ENCODE results near the gene DOK7.
A peak's percentile ranks its signal among the peaks of the same experiment; 100 is the strongest.

The DOK7 gene

DNA sequence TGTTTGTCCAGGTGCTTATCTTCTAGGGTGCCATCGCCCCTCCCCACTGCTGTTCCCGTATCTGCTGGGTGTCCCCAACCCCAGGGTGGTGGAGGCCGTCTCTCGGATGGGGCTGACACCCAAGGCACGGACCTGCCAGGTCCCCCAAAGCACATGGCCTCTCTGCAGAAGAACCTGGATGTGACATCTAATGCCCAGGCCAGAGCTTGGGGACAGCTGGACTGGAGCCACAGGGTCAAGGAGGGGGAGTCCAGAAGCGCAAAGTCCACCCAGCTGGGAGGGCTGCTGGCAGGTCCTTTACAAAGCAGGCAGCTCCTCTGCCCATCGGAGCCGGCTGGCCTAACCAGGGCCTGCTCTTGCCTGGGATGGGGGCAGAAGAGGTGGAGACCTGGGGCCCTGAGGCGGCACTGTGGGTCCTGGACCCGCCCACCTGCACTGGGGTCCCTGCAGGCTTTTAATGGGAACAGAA lies 751 bp upstream of the DOK7 start:
- no peak for DNase-seq (ENCODE audit: low read depth, low spot score)

DNA sequence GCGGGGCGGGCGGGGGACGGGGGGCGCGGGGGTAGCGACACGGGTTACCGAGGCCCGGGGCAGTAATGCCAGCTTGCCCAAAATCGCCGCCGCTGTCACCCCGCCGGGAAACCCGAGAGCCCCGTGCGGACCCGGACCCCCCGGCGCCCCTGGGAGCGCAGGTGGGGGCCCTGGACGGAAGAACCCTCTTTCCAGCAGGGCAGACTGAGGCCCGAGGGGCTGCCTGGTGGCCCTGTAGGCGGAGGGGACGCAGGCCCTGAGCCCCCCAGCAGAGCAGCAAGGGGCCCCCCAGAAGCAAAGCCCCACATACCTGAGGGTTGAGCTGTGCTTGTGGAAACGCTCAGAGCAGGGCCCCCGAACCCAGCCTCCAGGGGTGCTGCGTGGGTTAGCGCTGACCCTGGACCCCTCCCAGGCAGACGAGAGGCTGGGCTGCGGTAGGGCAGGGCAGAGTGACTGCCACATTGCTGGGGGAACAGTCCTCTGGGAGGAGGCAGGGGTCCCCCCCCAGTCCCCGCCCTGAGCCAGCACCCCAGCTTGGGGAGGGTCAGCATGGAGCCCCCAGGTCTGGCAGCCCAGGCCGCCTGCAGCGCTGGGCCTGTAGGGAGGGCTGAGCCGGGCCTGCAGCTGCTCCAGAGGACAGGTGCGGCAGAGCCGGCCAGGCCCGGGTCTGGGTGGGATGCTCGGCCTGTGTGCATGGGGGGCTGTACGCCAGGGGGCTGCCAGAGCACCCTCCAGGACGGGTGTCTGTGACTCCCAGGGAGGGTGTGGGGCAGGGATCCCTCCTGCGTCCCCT lies 646 bp downstream of the DOK7 start:
- DNase-seq (ENCODE audit: low read depth, low spot score) = no peak

DNA sequence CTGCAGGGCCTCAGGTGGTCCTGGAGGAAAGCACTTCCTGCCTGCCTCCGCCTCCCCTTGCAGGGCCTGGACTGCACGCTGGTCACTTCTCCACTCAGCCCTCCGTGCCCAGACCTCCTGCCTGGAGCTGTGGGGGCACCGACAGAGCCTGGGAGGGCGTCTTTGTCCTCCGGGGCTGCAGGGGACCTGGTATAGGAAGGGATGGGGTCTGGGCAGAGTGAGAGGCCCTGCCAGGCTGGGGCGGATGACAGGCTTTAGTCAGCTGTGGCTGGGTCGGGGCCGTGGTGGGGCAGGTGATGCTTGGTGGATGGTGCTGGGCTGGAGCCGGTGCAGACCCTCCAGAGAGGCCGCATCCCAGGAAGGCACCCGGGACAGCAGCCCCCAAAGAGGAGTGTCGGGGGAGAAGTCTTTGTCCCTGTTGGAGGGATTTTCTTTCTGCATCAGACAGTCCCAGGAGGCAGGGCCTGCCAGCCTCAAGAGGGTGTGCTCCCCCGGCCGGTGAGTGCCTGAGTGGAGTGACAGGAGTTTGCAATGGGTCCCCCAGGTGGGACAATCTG lies 1.3 kb downstream of the DOK7 start:
- DNase-seq (ENCODE audit: low read depth, low spot score) = no peak

DNA sequence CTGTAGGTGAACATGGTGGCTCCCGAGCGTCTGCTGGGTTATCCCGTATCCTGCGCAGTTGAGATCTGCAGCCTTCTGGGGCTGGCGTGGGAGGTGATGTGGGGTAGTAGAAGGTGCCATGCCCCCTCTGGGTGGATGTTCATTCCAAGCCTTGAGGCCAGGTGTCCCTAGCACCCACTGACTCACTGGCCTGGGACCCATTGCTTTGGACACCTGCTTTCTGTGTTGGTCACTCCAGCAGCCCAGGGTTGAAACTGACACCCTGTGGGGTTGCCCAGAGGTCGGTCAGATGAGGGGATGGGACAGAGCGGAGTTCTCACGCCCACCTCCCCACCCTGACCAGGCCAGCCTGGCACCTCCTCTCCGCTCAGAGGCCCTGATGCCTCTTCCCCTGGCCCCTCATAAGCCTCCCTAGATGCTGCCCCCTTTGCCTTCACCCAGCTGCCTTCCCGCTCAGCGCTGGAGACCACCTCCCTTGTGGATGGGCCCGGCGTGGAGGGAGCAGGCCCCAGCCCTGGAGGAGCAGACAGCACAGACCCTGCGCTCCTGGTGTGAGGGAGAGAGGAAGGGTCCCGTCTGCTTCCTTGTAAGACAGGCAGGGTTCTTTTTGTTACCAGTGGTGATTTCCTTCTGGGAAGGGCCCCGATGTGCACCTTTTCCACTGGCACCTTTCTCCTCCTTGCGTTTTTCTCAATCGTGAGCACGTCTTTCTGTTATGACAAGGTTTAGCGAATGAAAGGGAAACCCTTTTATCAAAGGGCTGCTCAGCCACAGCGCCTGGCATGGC lies 2.0 kb downstream of the DOK7 start:
- DNase-seq (ENCODE audit: low read depth, low spot score) = no peak

DNA sequence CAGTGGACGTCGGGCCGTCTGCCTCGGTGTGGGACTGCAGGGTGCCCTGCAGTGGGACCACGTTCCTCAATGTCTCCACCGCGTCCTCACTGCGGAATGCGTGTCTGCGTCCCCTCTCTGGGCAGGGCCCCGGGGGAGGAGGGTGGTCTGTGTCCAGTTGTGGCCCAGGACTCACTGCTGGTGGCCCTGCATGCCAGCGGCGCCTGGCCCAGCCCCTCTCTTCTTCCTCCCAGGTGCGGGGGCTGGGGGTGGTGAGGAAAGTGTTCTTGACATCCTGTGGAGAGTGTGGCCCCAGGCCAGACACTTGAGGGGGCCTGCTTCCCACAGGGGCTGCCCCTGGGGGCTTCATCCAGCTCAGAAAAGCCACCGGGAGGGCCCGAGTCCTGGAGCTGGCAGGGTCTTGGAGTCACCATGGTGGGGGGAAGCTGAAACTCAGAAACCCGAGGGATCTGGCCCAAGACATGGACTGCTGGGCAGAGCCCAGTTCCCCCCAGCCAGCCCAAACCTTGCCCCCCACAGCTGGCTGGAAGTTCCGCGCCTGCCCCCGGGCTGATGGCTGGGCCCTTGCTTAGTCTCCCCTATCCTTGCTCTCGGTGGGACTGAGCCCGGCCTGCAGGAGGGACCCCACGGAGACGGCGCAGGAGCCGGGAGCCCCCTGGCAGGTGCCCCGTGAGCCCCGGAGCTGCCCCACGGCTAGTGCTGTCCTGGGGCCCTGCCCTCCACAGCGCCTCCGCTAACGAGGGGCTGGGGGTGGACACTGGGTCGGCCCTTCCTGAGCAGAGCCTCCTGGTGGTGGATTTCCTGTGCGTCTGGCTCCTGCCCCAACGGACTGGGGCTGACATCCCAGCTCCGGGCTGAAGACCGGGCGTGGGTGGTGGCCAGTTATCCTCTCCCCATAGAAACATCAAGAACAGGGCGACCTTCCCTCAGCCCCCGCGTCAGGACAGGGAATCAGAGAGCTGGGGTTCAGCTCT lies 2.9 kb downstream of the DOK7 start:
- peak; percentile 66 for DNase-seq (ENCODE audit: low read depth, low spot score)

DNA sequence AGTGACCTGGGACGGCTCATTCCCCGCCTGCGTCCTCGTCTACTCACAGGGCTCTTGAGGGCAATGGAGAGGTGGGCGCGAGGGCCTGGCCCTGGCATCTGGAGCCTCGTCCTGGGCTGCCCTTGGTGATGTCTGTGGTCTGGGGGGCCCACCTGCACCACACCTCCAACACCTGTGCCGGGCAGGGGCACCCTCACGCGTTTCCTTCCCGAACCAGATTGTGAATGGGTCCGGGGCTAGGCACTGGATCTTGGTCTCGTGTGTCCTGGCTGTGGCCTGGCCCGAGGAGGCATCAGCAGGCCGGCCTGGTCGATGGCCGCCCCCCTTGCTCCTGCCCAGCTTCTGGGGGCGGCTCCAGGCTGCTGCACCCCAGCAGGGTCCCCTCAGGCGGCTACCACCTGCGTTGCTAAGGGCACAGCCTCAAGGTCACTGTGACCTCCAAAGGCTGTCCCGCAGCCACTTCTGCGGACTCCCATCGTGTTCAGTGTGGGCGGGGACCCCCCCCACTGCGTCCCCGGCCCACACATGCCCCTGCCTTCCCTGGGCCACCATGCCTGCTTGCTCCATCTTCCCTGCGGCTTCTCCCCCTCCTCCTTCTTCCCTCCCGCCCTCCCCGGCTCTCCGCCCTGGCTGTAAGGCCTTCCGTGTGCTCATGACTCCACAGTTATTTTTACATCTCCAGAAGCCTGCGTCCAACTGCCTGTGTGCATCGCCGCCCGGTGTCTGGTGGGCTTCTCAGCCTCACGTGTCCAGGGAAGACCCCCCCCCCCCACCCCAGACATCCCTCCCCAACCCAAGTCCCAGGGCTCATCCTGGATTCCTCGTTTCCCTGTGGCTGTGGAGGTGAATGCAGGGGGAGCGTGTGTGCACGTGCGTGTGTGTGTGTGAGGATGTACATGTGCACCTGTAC lies 3.8 kb downstream of the DOK7 start:
- DNase-seq (ENCODE audit: low read depth, low spot score) = no peak

DNA sequence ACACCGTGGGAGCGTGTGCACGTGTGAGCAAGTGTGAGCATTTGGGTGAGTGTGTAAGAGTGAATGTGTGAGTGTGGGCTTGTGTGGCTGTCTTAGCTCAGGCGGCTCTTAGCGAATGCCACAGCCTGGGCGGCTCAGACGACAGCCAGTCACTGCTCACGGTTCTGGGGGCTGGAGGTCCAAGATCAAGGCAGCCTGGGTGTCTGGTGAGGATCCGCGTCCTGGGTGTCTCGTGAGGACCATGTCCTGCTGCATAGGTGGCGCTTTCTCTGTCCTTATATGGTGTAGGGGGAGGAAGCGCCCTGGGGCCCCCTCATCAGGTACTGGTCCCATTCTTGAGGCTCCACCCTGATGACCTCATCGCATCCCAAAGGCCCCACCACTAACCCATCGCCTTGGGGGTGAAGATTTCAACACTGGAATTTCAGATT lies 4.5 kb downstream of the DOK7 start:
- peak; percentile 54 for DNase-seq (ENCODE audit: low read depth, low spot score)

DNA sequence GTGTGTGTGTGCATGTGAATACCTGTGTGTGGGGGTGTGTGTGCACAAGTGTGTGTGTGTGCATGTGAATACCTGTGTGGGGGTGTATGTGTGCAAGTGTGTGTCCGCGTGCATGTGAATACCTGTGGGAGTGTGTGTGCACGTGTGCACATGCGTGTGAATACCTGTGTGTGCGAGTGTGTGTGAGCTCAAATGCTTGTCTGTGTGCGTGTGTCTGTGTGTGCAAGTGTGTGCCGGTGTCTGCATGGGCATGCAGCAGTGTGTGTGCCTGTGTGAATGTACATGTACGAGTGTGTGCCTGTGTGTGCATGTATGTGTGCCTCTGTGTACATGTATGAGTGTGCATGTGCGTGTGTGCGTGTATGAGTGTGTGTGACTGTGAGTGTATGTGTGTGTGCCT lies 5.0 kb downstream of the DOK7 start:
- no peak for DNase-seq (ENCODE audit: low read depth, low spot score)

DNA sequence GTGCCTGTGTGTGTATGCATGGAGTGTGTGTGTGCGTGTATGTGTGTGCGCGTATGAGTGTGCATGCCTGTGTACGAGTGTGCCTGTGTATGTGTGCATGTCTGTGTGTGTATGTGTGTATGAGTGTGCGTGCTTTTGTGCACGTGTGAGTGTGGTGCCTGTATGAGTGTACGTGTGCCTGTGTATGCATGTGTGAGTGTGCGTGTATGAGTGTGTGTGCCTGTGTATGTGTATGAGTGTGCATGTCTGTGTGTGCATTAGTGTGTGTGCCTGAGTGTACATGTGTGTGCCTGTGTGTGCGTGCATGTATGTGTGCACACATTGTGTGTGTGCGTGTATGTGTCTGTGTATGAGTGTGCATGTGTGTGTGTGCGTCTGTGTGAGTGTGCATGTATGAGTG lies 5.7 kb downstream of the DOK7 start:
- no peak for DNase-seq (ENCODE audit: low read depth, low spot score)

DNA sequence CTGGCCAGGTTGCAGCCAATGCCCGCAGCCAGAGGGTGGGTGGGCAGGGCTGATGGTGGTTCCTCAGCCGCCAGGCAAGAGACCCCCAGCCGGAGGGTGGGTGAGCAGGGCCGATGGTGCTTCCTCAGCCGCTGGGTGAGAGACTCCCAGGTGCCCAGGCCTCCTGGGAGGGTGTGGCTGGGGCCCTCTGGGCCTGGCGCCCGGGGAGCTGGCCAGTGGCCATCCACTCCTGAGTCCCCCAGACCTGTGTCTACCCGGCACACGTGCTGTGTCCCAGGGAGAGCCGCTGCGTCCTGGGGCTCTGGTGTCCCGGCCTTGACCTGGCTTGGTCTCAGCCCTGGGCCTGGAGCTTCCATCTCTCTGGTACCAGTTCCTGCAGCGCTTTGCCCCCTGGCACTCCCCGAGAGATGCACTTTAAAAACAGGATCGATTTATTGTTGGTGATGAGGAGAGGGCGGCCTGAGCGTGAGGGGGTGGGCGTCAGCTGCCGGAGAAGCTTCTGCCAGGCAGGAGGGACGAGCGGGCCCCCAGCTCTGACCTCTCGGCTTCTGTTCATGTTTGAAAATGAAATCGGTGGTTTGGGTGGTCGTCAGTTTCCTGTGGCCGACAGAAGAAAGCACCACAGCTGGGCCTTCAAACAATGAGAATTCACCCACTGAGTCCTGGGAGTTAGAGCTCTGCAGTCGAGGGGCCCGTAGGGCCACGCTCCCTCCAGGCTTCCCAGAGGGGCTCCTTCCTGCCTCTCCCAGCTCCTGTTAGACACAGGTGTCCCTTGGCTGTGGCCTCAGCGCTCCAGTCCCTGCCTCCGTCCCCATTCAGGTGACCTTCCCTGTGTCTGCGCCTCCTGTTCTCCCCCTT lies 6.5 kb downstream of the DOK7 start:
- DNase-seq (ENCODE audit: low read depth, low spot score) = no peak

DNA sequence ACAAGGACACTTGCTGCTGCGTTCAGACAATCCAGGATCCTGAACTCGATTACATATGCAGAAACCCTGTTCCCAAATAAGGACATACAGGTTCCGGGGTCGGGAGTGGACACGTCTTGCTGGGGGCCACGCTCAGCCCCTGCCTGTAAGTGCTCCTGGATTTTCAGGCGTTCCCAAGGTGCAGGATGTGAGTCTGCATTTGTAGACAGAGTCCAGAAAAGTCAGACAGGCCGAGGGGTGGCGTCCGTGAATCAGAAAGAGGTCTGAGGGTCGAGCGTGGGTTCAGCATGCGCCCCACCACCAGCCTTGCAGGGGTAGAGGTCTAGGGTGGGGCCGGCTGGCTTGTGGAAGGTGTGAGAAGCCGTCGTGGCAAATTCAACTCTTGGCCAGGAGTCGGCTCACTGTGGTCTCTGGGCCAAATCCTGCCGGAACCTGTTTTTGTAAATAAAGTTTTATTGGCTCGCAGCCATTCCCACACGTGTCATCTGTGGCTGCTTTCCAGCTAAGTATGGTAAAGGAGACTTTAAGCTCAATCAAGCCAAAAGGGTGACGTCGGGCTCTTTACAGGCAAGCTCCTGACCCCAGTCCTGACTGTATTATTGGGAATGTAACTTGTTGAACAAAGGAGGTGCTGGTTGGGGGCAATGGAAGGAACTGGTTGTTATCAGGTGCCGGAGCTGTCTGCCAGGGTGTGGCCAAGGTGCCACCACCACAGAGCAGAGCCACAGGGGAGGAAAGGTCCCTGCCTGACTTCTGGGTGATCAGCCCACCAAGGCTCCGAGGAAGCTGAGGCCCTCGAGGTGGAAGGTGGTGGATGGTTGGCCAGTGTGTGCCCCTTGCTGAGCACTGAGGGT lies 7.4 kb downstream of the DOK7 start:
- no peak for DNase-seq (ENCODE audit: low read depth, low spot score)

DNA sequence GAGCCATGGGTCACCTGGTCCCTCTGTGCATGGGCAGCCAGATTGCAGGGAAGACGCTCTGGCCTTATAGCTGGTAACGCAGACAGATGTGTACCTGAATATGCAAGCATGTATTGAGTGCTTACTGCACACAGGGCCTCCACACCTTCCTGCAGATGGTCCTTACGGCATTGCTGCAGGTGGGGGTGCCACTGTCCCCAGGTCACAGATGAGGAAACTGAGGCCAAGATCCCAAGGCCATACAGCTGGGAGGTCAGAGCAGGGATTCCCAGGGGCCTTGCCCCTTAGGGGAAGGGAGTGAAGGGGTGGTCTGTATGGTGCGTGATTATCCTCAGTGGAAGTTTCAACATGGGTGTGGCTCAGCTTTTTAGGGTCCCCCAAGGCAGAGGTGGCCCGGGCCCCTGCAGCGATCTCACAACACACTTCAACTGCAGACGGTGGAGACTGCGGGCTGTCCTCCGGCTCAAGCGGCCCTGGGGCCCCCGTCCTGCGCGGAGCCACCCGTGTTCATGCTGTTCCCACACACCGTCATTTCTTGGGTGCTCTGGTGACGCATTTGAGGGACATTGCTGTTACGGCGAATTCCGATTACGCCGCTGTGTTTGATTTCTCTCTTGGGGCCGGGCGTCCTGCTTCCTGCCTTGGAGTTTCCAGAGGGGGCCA lies 8.1 kb downstream of the DOK7 start:
- no peak for DNase-seq (ENCODE audit: low read depth, low spot score)

DNA sequence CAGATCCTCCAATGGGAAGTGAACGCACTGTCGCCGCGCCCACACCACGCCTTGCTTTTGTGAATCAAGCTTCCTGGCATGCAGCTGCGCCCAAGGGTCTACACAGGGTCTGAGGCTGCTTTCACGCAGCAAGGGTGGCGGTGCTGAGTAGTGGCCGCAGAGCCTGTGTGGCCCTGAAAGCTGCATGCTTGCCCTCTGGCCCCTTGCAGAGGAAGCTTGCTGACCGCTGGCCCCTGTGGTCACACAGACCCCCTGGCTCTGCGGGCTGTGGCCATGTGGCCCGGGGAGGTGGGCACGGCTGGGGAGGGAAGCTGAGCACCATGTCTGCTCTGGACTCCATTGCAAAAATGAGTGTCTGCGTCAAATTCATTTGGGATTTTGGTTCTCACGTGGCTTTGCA lies 8.8 kb downstream of the DOK7 start:
- no peak for DNase-seq (ENCODE audit: low read depth, low spot score)

DNA sequence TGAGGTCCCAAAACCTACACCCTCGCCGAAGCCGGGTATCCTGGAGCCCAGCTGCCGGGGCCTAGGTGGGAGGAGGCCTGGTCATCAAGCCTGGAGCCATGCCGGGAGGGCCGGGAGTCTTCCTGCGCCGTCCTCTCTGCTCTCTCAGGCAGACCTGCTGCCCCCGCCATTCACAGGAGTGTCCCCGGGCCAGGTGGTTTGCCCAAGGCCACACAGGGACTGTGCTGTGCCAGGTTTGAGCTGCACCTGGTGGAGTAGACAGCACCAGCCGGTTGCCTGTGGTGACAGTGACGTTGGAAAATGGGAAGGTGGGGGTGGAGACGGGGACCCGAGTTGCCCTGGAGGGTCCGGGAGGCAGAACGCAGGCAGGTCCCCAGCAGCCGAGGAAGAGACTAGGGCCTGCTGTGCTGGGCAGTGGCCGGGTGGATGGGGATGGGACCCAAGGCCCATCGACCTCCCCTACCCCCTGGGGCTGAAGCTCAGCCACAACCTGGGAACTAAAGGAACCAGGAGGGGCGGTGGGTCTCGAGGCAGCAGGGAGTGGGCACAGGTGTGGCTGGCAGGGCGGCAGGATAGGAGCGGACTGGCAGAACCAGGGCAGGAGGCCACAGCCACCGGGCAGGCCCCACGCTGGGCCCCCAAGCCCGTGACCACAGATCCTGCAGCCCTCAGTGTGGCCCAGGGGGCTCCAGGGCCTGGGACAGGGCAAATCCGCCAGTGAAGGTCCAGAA lies 9.5 kb downstream of the DOK7 start:
- DNase-seq (ENCODE audit: low read depth, low spot score) = no peak

DNA sequence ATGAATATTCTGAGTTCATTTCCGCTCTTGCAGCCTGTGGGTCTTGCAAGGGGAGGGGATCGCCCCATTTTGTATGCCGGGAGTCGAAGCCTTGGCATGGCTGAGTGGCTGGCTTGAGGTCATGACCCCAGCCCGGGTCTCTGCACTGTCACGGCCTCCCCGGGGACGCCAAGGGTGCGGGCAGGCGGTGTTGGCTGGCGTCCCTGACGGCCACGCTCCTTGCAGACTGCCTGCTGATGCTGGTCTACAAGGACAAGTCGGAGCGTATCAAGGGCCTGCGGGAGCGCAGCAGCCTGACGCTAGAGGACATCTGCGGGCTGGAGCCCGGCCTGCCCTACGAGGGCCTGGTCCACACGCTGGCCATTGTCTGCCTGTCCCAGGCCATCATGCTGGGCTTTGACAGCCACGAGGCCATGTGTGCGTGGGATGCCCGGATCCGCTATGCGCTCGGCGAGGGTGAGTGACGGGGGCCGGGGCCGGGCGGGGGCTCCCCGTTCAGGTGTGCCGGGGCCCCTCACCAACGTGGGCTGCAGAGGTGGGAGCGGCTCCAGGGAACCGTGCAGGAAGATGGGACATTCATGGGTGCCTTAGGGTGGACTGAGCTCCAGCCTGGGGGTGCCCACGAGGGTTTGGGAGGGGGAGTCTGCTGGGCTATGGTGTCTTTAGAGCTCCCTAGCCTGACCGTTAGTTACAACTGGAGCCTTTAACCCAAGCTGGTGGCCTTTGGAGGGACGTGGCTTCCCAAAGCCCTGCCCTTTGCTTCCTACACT lies 10.3 kb downstream of the DOK7 start:
- DNase-seq (ENCODE audit: low read depth, low spot score) = peak; percentile 7

DNA sequence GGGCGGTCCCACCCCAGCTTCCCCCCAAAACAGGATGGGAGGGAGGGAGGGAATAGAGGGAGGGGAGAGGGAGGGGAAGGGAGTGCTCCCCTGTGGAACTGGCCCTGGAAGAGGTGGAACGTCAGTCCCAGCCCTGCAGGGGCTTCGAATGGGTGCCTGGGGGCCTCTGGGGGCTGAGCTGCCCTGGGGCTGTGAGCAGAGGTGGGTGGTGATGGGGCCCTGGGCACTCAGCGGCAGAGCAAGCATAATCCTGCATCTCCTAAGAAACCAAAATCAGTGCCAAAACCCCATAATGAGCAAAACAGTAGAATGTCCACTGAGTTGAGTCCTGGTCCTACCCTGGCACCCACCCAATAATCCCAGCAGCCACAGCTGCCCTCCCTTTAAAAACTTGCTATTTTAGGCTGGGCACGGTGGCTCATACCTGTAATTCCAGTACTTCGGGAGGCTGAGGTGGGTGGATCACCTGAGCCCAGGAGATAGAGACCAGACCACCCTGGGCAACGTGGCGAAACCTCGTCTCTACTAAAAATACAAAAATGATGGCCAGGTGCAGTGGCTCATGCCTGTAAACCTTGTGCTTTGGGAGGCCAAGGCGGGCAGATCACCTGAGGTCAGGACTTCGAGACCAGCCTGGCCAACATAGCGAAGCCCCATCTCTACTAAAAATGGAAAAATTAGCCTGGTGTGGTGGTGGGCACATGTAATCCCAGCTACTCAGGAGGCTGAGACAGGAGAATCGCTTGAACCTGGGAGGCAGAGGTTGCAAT lies 11.1 kb downstream of the DOK7 start:
- DNase-seq (ENCODE audit: low read depth, low spot score) = no peak

Measured in ELF-1 (cell line).